ENCODE measurements around the gene NID2.

DNA sequence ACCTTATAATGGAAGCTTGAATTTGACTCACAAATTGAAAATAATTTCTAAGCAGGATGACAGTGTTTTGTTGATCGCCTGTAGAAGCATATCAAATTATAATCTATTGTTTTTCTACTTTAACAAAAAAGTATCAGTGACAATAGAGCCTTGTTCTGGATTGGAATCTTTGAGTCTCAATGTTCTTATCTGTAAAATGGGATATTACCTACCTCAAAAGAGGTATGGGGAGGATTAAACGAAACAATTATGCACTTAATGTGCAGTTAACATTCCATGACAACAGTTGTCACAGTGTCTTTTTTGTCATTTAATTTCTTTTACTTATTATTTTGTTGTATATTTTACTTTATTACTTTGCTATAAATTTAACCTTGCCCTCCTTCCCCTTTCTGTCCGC, 78.4 kb downstream of the NID2 start:
- TF ChIP-seq SPI1 (IDR thresholded peaks at IDR 0.05; ENCODE audit: low read depth, low read length) (no peak), POLR2A (IDR thresholded peaks at IDR 0.05; ENCODE audit: low read depth, low read length) (no peak), POU2F2 (IDR thresholded peaks at IDR 0.05; ENCODE audit: low read depth, low read length) (no peak), TAF1 (IDR thresholded peaks at IDR 0.05; ENCODE audit: low read depth, low read length) (no peak), POLR2AphosphoS5 (IDR thresholded peaks at IDR 0.05; ENCODE audit: low read depth, low read length) (no peak), PAX5 (IDR thresholded peaks at IDR 0.05; ENCODE audit: insufficient read depth, low read length, severe bottlenecking) (no peak)

All from GM12891 (cell line).